ENCODE measurements around the gene RRAD.
"Not testable (repeated sequence)": the region's sequence is repeated elsewhere in the genome, so short reads cannot be mapped to it uniquely, and the experiment has no call there.

RRAD gene

DNA sequence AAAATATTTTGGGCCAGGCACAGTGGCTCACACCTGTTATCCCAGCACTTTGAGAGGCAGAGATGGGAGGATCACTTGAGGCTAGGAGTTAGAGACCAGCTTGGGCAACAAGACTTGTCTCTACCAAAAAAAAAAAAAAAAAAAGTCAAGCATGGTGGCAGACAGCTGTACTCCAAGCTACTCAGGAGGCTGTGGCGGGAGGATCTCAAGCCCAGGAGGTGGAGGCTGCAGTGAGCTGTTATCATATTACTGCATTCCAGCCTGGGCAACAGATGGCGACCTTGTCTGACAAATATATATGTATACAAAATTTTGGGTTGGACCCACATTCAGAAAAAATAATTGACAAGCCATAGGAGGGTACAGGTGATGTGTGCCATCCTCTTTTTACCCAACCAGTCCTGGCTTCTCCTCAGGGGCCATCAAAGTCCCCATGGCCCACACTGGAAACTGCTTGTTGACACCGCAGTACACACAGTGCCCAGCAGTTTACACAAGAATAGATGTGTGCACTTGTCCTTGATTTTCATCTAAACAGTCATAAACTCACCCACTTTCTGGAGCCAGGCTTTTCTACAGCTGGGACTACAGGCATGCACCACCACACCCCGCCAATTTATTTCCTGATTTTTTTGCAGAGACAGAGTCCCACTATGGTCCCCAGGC is 11.7 kb upstream of the RRAD start:
- no peak overlapping the region for H3K4me3 ChIP-seq (ENCODE audit: low read depth, low read length)
- TF ChIP-seq, protein P1, sequence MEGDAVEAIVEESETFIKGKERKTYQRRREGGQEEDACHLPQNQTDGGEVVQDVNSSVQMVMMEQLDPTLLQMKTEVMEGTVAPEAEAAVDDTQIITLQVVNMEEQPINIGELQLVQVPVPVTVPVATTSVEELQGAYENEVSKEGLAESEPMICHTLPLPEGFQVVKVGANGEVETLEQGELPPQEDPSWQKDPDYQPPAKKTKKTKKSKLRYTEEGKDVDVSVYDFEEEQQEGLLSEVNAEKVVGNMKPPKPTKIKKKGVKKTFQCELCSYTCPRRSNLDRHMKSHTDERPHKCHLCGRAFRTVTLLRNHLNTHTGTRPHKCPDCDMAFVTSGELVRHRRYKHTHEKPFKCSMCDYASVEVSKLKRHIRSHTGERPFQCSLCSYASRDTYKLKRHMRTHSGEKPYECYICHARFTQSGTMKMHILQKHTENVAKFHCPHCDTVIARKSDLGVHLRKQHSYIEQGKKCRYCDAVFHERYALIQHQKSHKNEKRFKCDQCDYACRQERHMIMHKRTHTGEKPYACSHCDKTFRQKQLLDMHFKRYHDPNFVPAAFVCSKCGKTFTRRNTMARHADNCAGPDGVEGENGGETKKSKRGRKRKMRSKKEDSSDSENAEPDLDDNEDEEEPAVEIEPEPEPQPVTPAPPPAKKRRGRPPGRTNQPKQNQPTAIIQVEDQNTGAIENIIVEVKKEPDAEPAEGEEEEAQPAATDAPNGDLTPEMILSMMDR (IDR thresholded peaks at IDR 0.05; ENCODE audit: control insufficient read depth, extremely low read depth, insufficient read depth), result no peak
- peak; percentile 73 for DNase-seq (ENCODE audit: low read depth)

DNA sequence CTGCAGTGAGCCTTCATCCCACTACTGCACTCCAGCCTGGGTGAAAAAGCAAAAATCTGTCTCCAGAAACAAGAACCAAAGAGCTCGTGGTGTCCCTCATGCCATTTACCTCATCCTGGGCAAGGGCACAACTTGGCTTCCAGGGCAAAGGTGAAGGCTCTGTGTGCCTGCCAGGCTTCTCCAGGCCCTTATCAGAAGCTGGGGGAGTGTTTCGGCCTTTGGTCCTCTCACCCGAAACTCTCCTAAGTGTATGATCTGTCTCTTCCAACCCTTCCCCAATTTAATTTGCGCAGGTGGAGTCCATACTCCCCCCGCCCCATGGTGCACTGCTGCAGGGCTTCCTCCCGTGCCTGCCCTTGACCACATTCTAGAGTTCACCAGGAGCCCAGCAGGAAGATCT is 11.1 kb upstream of the RRAD start:
- no peak overlapping the region; the same call in 1 of the 2 replicates for H3K4me3 ChIP-seq (ENCODE audit: low read depth, low read length)
- TF ChIP-seq, protein P1 (IDR thresholded peaks at IDR 0.05; ENCODE audit: control insufficient read depth, extremely low read depth, insufficient read depth), result no peak

DNA sequence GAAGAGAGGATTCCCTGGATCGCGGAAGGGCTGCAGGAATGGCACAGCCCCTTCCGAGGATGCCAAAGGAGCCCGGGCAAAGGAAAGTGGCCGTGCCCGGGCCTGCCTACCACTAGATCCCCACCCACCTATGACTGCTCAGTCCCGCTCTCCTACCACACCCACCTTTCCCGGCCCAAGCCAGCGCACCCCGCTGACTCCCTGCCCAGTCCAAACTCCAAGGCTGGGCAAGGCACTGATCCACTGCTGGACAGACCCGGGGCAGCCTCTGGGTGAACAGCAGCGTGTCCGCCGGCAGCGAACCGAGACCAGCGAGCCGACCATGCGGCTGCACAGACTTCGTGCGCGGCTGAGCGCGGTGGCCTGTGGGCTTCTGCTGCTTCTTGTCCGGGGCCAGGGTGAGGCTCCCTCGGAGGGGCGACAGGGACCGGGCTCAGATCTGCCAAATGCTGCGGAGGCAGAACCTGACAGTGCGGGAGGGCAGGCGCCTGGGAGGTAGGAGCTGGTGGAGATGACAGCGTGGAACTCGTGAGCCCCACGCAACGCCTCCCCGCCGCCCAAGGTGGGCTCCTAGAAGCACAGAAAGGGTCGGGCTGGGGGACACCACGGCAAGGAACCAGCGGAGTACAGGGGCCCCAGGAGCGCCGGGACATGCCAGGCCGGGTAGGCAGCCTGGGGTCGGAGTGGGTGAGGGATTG is 10.1 kb upstream of the RRAD start, which contains the start of gene CES2:
Gene CES2 (plus strand): TSS at position 203 of the 698 bp plus-strand sequence. CDS start 120 bp downstream, at position 323.
- TF ChIP-seq, protein P1 (IDR thresholded peaks at IDR 0.05; ENCODE audit: control insufficient read depth, extremely low read depth, insufficient read depth), result no peak
- DNase-seq (ENCODE audit: low read depth), result no peak
- peak within 1 kb of the TSS; percentile 98 for H3K4me3 ChIP-seq (ENCODE audit: low read depth, low read length)

More for the DNA sequence above, 11.1 kb upstream of the RRAD start:
- no peak for DNase-seq (ENCODE audit: low read depth)

DNA sequence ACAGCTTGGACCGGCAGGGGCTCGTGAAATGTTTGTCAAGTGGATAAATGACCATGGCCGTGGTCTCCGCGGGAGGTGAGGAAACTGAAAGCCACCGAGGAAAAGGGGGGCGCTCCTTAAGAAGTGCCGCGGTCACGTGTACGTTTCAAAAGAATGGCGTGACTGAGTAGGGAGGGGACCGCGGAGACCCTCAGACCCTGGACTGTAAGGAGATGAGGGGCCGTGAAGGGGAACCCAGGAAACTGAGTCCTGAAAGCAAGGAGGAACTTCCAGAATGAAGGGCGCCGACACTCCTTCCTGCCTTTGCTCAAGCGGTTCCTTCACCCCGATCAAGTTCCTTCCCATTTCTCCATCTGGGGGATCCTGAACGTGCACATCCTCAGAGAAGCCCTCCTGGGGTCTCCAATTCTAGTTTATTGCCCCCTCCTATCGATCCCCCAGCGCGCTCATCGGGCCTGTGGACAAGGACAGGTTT is 9.5 kb upstream of the RRAD start:
- DNase-seq (ENCODE audit: low read depth), result not testable (repeated sequence)
- peak overlapping the region; percentile 98 for H3K4me3 ChIP-seq (ENCODE audit: low read depth, low read length)

DNA sequence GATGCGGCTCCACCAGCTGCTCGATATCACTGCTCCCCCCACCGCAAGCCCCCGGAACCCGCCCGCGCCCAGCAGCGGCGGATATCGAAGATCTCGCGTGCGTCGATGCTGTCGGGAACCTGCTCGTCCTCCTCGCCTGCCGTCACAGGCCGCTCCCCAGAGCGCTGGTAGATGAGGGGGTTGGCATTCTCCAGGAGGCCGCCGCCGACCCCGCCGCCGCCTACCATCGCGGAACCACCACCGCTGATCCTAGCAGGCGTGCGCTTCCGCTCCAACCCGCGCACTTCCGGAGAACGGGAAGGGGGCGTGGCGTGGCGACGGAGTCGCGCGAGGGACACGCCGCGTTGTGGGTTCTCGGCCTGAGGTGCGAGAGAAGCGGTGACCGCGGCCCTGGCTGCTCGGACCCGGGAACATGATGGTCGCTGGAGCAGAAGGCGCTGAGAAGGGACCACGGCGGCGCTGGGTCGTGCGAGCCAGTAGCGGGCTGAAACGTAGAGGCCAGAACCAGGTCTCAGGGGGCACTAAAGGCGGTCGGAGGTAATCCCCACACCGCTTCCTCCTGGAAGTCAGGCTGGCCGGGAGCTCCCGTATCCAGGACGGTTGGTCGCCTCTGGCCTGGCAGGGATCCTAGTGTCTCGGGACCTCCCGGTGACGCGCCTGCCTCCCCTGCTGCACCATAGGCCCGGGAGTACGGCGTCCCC is 9.0 kb upstream of the RRAD start, which contains the start of gene CIAO2B:
Gene CIAO2B (minus strand): TSS at position 265 of the 701 bp plus-strand sequence. CDS start 38 bp downstream, at position 227.
- DNase-seq (ENCODE audit: low read depth), result peak; percentile 41

DNA sequence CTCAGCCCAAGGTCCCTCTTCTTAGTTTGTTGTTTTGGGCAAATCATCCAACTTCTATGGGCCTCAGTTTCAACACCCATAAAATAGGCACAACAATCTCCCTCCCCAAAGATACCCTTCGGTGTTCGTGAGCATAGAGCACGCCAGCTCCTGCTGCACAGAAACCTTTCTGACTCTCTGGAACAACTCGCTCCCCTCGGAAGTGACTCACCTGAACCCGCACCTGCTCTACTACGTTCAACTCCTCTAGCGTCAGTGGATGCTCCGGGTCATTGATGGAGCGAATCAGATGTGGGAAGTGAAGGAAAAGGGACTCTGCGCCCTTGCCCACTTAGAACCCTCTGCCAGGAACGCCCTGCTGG is 8.4 kb upstream of the RRAD start:
- no peak for DNase-seq (ENCODE audit: low read depth)
- TF ChIP-seq, protein P1 (IDR thresholded peaks at IDR 0.05; ENCODE audit: control insufficient read depth, extremely low read depth, insufficient read depth), result no peak
- H3K4me3 ChIP-seq (ENCODE audit: low read depth, low read length), result peak overlapping the region; percentile 98

More for the DNA sequence above, 9.0 kb upstream of the RRAD start, which contains the start of gene CIAO2B:
- peak within 1 kb of the TSS; percentile 98 for H3K4me3 ChIP-seq (ENCODE audit: low read depth, low read length)
- TF ChIP-seq, protein P1 (IDR thresholded peaks at IDR 0.05; ENCODE audit: control insufficient read depth, extremely low read depth, insufficient read depth), result no peak

DNA sequence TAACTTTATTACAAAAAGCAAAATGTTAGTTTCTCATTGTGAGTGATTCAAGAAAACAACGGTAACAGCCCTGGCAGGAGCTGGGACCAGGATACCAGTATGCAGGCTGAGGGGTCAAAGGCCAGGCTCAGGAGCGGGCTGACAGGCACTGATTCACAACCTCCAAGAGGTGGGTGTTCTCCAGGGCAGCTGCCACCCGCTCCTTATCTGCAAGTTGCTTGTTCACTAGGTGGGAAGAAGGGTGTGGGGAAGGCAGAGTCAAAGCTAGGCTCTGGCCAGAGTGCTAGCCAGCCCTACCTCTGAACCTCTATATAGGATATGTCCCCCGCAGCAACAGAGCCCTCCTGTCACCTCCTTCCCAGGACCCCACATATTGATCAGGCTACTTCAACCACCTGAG is 6.7 kb upstream of the RRAD start:
- H3K4me3 ChIP-seq (ENCODE audit: low read depth, low read length), result no peak overlapping the region
- no peak for DNase-seq (ENCODE audit: low read depth)
- TF ChIP-seq, protein P1 (IDR thresholded peaks at IDR 0.05; ENCODE audit: control insufficient read depth, extremely low read depth, insufficient read depth), result no peak
